Panc1 (cell line): Measurements from ENCODE around the gene PTPRCAP.

ENCODE experiments used
- SIN3A ChIP-seq: IDR thresholded peaks from 2 replicates; pipeline ENCODE4 v1.6.1; 2012; ENCODE audit warnings: low read depth, mild to moderate bottlenecking, low read length, moderate library complexity, borderline replicate concordance; ENCODE audit not compliant: insufficient read depth
- TF ChIP-seq, protein P1 (sequence below): fragments of 450-650 bp; IDR thresholded peaks from 2 replicates; pipeline ENCODE4 v1.5.1; 2017; ENCODE audit warnings: mild to moderate bottlenecking
- TF ChIP-seq, protein P2 (sequence below), 2 experiments: IDR thresholded peaks; 2 replicates each; pipeline ENCODE4 v1.6.1; 2011 to 2012; ENCODE audit warnings: low read depth in 2 of 2, control low read depth in 1 of 2, low read length in 1 of 2, mild to moderate bottlenecking in 1 of 2, moderate library complexity in 1 of 2; ENCODE audit not compliant: insufficient read depth in 1 of 2

DNA sequence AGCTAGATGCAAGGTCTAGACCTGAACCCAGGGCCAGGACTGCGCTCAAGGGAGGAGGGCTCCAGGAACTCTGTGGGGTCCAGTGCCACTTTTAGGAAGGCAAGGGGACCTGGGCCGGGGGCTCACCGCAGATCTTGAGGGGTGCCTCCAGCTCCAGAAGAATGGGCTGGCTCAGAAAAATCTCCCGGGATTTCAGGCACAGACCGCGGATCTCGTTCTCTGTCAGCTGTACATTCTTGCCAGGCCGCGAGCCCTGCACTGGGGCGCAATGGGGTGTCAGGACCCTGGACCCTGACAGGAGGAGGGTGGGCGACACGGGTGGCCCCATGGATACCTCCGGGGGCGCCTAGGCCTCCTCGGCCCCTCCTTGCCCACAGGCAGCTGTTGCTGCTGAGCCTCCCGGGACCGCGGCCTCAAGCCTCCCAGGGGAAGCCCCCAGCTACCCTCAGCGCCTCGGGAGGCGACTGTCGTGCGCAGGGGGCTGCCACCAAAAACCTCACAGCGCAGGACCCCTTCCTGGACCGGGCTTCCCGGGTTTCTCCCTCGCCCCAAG is 36.5 kb downstream of the PTPRCAP start:
- TF ChIP-seq, protein P1, sequence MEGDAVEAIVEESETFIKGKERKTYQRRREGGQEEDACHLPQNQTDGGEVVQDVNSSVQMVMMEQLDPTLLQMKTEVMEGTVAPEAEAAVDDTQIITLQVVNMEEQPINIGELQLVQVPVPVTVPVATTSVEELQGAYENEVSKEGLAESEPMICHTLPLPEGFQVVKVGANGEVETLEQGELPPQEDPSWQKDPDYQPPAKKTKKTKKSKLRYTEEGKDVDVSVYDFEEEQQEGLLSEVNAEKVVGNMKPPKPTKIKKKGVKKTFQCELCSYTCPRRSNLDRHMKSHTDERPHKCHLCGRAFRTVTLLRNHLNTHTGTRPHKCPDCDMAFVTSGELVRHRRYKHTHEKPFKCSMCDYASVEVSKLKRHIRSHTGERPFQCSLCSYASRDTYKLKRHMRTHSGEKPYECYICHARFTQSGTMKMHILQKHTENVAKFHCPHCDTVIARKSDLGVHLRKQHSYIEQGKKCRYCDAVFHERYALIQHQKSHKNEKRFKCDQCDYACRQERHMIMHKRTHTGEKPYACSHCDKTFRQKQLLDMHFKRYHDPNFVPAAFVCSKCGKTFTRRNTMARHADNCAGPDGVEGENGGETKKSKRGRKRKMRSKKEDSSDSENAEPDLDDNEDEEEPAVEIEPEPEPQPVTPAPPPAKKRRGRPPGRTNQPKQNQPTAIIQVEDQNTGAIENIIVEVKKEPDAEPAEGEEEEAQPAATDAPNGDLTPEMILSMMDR = no peak
- TF ChIP-seq, protein P2, sequence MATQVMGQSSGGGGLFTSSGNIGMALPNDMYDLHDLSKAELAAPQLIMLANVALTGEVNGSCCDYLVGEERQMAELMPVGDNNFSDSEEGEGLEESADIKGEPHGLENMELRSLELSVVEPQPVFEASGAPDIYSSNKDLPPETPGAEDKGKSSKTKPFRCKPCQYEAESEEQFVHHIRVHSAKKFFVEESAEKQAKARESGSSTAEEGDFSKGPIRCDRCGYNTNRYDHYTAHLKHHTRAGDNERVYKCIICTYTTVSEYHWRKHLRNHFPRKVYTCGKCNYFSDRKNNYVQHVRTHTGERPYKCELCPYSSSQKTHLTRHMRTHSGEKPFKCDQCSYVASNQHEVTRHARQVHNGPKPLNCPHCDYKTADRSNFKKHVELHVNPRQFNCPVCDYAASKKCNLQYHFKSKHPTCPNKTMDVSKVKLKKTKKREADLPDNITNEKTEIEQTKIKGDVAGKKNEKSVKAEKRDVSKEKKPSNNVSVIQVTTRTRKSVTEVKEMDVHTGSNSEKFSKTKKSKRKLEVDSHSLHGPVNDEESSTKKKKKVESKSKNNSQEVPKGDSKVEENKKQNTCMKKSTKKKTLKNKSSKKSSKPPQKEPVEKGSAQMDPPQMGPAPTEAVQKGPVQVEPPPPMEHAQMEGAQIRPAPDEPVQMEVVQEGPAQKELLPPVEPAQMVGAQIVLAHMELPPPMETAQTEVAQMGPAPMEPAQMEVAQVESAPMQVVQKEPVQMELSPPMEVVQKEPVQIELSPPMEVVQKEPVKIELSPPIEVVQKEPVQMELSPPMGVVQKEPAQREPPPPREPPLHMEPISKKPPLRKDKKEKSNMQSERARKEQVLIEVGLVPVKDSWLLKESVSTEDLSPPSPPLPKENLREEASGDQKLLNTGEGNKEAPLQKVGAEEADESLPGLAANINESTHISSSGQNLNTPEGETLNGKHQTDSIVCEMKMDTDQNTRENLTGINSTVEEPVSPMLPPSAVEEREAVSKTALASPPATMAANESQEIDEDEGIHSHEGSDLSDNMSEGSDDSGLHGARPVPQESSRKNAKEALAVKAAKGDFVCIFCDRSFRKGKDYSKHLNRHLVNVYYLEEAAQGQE (IDR thresholded peaks at IDR 0.05; ENCODE audit: insufficient read depth in 1 of 2, low read depth in 2 of 2, low read length in 1 of 2) = no peak
- TF ChIP-seq SIN3A = no peak
